Measurements from ENCODE around the gene EXOSC1. TPM values are rescaled to one million over a fixed set of nuclear protein-coding genes. Genes with fewer than 3 reads are reported as not detected.

EXOSC1 gene
- polyA plus RNA-seq, 1 experiment, result 47.6 TPM

GRCh38 chr10:97466755-97467154, 20.9 kb upstream of the EXOSC1 start:
- ChIA-PET CTCF (interaction anchor here (1.1 to 4.2 kb wide), 4 partner anchors 13 to 146 kb away, joined by 3 to 44 read pairs (median 6); no protein-coding TSS in a partner anchor), POLR2A (no interaction called here)
- peak overlapping the region; percentile 31 for H3K27ac ChIP-seq (ENCODE audit: low read depth, low read length)
- no peaks in the 10 kb centered on the region for H3K9me3 ChIP-seq (ENCODE audit: control insufficient read depth, insufficient read depth, low read length)
- DNase-seq (ENCODE audit: low read depth, low spot score), result no peak
- H3K4me3 ChIP-seq (ENCODE audit: low read depth, low read length), result no peak overlapping the region
- TF ChIP-seq, protein P1, sequence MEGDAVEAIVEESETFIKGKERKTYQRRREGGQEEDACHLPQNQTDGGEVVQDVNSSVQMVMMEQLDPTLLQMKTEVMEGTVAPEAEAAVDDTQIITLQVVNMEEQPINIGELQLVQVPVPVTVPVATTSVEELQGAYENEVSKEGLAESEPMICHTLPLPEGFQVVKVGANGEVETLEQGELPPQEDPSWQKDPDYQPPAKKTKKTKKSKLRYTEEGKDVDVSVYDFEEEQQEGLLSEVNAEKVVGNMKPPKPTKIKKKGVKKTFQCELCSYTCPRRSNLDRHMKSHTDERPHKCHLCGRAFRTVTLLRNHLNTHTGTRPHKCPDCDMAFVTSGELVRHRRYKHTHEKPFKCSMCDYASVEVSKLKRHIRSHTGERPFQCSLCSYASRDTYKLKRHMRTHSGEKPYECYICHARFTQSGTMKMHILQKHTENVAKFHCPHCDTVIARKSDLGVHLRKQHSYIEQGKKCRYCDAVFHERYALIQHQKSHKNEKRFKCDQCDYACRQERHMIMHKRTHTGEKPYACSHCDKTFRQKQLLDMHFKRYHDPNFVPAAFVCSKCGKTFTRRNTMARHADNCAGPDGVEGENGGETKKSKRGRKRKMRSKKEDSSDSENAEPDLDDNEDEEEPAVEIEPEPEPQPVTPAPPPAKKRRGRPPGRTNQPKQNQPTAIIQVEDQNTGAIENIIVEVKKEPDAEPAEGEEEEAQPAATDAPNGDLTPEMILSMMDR (IDR thresholded peaks at IDR 0.05; ENCODE audit: low read depth, low read length), result no peak
- no peaks in the 10 kb centered on the region for H3K27me3 ChIP-seq (ENCODE audit: control insufficient read depth, insufficient read depth, low read length)

- H3K9me3 ChIP-seq (ENCODE audit: control insufficient read depth, insufficient read depth, low read length), result no peaks in the 10 kb centered on the region
- H3K4me3 ChIP-seq (ENCODE audit: low read depth, low read length), result no peak overlapping the region
- no peaks in the 10 kb centered on the region for H3K27me3 ChIP-seq (ENCODE audit: control insufficient read depth, insufficient read depth, low read length)
- no peak overlapping the region for H3K27ac ChIP-seq (ENCODE audit: low read depth, low read length)
- POLR2A ChIA-PET, result no interaction called here
- no peak for DNase-seq (ENCODE audit: low read depth, low spot score)
- TF ChIP-seq, protein P1 (IDR thresholded peaks at IDR 0.05; ENCODE audit: low read depth, low read length), result no peak
- CTCF ChIA-PET, result interaction anchor here (0.6 to 4.2 kb wide), 5 partner anchors 14 to 146 kb away, joined by 3 to 44 read pairs (median 4); no protein-coding TSS in a partner anchor
Observed at GRCh38 chr10:97465982-97466381, 20.2 kb upstream of the EXOSC1 start.

- TF ChIP-seq, protein P1 (IDR thresholded peaks at IDR 0.05; ENCODE audit: low read depth, low read length), result no peak
- Histone ChIP-seq H3K27ac (ENCODE audit: low read depth, low read length) (peak overlapping the region; percentile 61), H3K9me3 (ENCODE audit: control insufficient read depth, insufficient read depth, low read length) (no peaks in the 10 kb centered on the region), H3K4me3 (ENCODE audit: low read depth, low read length) (no peak overlapping the region), H3K27me3 (ENCODE audit: control insufficient read depth, insufficient read depth, low read length) (no peaks in the 10 kb centered on the region)
- ChIA-PET CTCF (interaction anchor here (0.5 to 4.2 kb wide), 23 partner anchors 9 to 267 kb away, joined by 3 to 44 read pairs (median 4); no protein-coding TSS in a partner anchor), POLR2A (no interaction called here)
- no peak for DNase-seq (ENCODE audit: low read depth, low spot score)
Observed at GRCh38 chr10:97464226-97464625, 18.4 kb upstream of the EXOSC1 start.

GRCh38 chr10:97463363-97464132, 17.7 kb upstream of the EXOSC1 start:
- TF ChIP-seq, protein P1 (IDR thresholded peaks at IDR 0.05; ENCODE audit: low read depth, low read length), result peak; percentile 88
- no peak overlapping the region for H3K4me3 ChIP-seq (ENCODE audit: low read depth, low read length)
- ChIA-PET POLR2A (no interaction called here), CTCF (interaction anchor here (0.6 to 4.2 kb wide), 23 partner anchors 9 to 268 kb away, joined by 3 to 44 read pairs (median 4); no protein-coding TSS in a partner anchor)
- H3K27ac ChIP-seq (ENCODE audit: low read depth, low read length), result peak overlapping the region; percentile 61
- no peaks in the 10 kb centered on the region for H3K9me3 ChIP-seq (ENCODE audit: control insufficient read depth, insufficient read depth, low read length)
- no peaks in the 10 kb centered on the region for H3K27me3 ChIP-seq (ENCODE audit: control insufficient read depth, insufficient read depth, low read length)
- DNase-seq (ENCODE audit: low read depth, low spot score), result no peak

DNA sequence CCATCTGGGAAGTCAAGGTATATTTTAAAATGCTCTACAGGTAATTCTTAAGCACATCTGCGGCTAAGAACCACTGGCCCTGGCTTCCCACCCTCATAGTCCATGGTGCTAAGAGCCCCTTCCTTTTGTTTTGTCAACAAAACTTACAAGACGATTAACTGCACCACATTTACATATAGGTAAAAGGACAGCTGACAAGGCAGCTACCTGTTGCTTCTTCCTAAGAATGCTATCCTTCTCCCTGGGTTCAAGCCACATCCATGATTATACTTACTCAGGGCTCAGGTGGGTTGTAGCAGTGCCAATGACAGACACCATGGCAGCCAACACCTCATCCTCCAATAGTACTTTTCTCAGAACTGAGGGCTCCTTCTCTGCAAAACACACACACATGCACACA, 16.5 kb upstream of the EXOSC1 start:
- ChIA-PET CTCF (interaction anchor here (0.6 to 2.9 kb wide), 2 partner anchors 82 to 91 kb away, joined by 4 to 27 read pairs; no protein-coding TSS in a partner anchor), POLR2A (no interaction called here)
- TF ChIP-seq, protein P1 (IDR thresholded peaks at IDR 0.05; ENCODE audit: low read depth, low read length), result no peak
- no peak for DNase-seq (ENCODE audit: low read depth, low spot score)
- H3K27me3 ChIP-seq (ENCODE audit: control insufficient read depth, insufficient read depth, low read length), result no peaks in the 10 kb centered on the region
- peak overlapping the region; percentile 21 for H3K27ac ChIP-seq (ENCODE audit: low read depth, low read length)
- H3K9me3 ChIP-seq (ENCODE audit: control insufficient read depth, insufficient read depth, low read length), result no peaks in the 10 kb centered on the region
- H3K4me3 ChIP-seq (ENCODE audit: low read depth, low read length), result no peak overlapping the region
